GM23338 (cell line): ENCODE data around the gene CIRBP.

ENCODE experiments used
- CREB1 ChIP-seq: fragments of 250-450 bp; sonication (Bioruptor Pico); IDR thresholded peaks from 2 replicates; pipeline ENCODE4 v1.5.0; 2020; ENCODE audit warnings: low read depth, mild to moderate bottlenecking, moderate library complexity
- CTCF ChIP-seq, 2 experiments: fragments of 200-600 bp in 1 of 2; sonication (generic) in 1 of 2; conservative IDR thresholded peaks; 2 replicates each; pipeline versions ENCODE4 v1.5.1 to v1.6.1; 2016 to 2017; ENCODE audit warnings: antibody characterized with exemption in 2 of 2, low read depth in 2 of 2, mild to moderate bottlenecking in 2 of 2, moderate library complexity in 1 of 2
- EZH2 ChIP-seq: fragments of 200-600 bp; sonication (generic); IDR thresholded peaks from one replicate; pipeline ENCODE4 v1.8.0; 2017; ENCODE audit warnings: antibody characterized with exemption, mild to moderate bottlenecking, low read depth; ENCODE audit not compliant: unreplicated experiment
- EZH2phosphoT487 ChIP-seq: fragments of 200-600 bp; sonication (generic); IDR thresholded peaks from one replicate; pipeline ENCODE4 v1.8.1; 2018; ENCODE audit warnings: antibody characterized with exemption; ENCODE audit not compliant: unreplicated experiment
- JUNB ChIP-seq: IDR thresholded peaks from one replicate; pipeline ENCODE4 v1.6.1; 2016; ENCODE audit warnings: antibody characterized with exemption; ENCODE audit not compliant: unreplicated experiment
- POLR2AphosphoS5 ChIP-seq: IDR thresholded peaks from 2 replicates; pipeline ENCODE4 v1.6.1; 2016; ENCODE audit warnings: antibody characterized with exemption, low read depth
- STAT1 ChIP-seq: IDR thresholded peaks from one replicate; pipeline ENCODE4 v1.6.1; 2016; ENCODE audit warnings: antibody characterized with exemption; ENCODE audit not compliant: unreplicated experiment
- ZNF114 ChIP-seq: fragments of 250-450 bp; sonication (Bioruptor Pico); IDR thresholded peaks from 2 replicates; pipeline ENCODE4 v1.5.0; 2020; ENCODE audit warnings: mild to moderate bottlenecking, moderate library complexity
- ZNF331 ChIP-seq: fragments of 250-450 bp; sonication (Bioruptor Pico); IDR thresholded peaks from 2 replicates; pipeline ENCODE4 v1.5.0; 2020; ENCODE audit warnings: low read depth, mild to moderate bottlenecking, moderate library complexity
- ZNF462 ChIP-seq: fragments of 250-450 bp; sonication (Bioruptor Pico); IDR thresholded peaks from 2 replicates; pipeline ENCODE4 v1.5.0; 2020; ENCODE audit warnings: mild to moderate bottlenecking, moderate library complexity
- TF ChIP-seq, protein P1 (sequence below): IDR thresholded peaks from one replicate; pipeline ENCODE4 v1.6.1; 2018; ENCODE audit warnings: antibody characterized with exemption; ENCODE audit not compliant: unreplicated experiment

GRCh38 chr19:1313695-1314613, 44.8 kb downstream of the CIRBP start:
- no peak for TF ChIP-seq CTCF (conservative IDR thresholded peaks at IDR 0.05; ENCODE audit: low read depth in 2 of 2)
- no peak for TF ChIP-seq POLR2AphosphoS5
- TF ChIP-seq ZNF331 = no peak
- TF ChIP-seq EZH2 = no peak
- TF ChIP-seq JUNB = no peak
- TF ChIP-seq ZNF114 = no peak
- no peak for TF ChIP-seq EZH2phosphoT487
- no peak for TF ChIP-seq CREB1 (CRISPR knock-in tag)
- no peak for TF ChIP-seq STAT1
- no peak for TF ChIP-seq ZNF462 (CRISPR knock-in tag)
- TF ChIP-seq, protein P1, sequence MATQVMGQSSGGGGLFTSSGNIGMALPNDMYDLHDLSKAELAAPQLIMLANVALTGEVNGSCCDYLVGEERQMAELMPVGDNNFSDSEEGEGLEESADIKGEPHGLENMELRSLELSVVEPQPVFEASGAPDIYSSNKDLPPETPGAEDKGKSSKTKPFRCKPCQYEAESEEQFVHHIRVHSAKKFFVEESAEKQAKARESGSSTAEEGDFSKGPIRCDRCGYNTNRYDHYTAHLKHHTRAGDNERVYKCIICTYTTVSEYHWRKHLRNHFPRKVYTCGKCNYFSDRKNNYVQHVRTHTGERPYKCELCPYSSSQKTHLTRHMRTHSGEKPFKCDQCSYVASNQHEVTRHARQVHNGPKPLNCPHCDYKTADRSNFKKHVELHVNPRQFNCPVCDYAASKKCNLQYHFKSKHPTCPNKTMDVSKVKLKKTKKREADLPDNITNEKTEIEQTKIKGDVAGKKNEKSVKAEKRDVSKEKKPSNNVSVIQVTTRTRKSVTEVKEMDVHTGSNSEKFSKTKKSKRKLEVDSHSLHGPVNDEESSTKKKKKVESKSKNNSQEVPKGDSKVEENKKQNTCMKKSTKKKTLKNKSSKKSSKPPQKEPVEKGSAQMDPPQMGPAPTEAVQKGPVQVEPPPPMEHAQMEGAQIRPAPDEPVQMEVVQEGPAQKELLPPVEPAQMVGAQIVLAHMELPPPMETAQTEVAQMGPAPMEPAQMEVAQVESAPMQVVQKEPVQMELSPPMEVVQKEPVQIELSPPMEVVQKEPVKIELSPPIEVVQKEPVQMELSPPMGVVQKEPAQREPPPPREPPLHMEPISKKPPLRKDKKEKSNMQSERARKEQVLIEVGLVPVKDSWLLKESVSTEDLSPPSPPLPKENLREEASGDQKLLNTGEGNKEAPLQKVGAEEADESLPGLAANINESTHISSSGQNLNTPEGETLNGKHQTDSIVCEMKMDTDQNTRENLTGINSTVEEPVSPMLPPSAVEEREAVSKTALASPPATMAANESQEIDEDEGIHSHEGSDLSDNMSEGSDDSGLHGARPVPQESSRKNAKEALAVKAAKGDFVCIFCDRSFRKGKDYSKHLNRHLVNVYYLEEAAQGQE = no peak
